NCI-H1930 (cell line): ENCODE results near the gene F5.

ENCODE experiments used
- DNase-seq, 2 experiments: peaks; one replicate each; lab custom pipeline; 2025; lab: John Stamatoyannopoulos, UW

The F5 gene

GRCh38 chr1:169586395-169587255 is at the start of gene F5:
F5 (minus strand) TSS chr1:169586481; CDS start chr1:169586386, 95 bp downstream.
- peak; percentile 26 to 38 for DNase-seq

DNA sequence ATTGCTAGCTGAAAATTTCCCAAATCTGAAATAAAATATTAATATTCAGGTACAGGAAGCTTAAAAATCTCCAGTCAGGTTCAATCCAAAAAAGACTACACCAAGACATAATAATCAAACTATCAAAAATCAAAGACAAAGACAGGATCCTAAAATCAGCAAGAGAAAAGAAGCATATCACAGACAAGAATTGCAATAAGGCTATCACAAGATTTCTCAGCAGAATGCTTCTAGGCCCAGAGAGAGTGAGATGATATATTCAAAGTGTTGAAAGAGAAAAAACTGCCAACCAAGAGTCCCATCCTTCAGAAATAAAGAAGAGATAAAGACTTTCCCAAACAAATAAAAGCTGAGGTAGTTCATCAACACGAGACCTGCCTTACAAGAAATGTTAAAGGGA is 48.6 kb upstream of the F5 start:
- DNase-seq = no peak

DNA sequence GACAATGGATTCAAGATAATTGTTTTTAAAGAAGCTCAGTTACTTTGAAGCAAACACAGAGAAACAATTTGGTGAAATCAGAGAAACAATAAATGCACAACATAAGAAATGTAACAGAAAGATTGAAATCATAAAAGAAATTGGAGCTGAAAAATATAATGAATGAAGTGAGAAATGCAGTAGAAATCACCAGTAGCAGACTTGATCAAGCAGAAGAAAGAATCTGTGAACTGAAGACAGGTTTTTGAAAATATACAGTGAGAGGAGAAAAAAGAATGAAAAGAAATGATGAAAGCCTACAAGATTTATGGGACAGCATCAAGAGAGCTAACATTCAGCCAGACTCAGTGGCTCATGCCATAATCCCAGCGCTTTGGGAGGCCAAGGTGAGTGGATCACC is 47.9 kb upstream of the F5 start:
- no peak for DNase-seq

GRCh38 chr1:169631249-169631648 is 45.0 kb upstream of the F5 start:
- no peak for DNase-seq

DNA sequence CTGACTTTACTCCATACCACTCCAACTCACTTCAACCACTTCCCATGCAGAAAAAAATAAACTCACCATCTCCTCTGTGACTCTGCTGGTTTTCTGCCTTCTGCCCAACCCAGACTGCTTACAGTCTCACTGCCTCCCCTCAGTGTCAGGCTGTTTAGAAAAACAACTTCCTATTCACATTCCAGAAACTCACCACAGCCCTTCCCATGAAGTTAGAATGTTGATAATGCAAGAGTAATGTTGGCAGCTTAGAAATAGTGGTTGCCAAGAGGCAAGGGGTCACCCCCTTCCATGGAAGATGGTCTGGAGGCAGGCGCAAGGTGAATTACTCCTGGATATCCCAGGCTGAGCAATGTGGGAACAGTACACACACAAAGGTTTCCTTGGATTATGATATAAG is 43.7 kb upstream of the F5 start, which contains the start of gene SELP:
TSS of gene SELP (minus strand) at position 119 of the 400 bp plus-strand sequence. CDS start at position 69, 50 bp downstream.
- DNase-seq = no peak

GRCh38 chr1:169624912-169625311 is 38.6 kb upstream of the F5 start:
- DNase-seq = no peak

DNA sequence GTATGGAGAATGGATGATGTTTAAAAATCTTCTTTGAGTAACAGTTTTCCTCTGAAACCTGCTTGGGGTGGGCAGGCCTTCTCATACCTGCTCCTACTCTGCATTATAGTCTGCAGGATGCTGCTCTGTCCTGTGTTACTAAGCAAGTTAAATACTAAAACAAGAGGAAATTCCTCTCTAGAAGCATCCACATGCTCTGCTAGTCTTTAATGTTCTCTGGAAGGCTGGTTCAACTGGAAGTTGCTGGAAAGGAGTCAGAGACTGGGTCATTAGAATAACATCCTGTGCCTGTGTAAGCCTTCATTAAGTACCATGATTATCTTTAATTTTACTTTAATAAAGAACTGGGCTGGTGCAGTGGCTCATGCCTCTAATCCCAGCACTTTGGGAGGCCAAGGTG is 37.8 kb upstream of the F5 start:
- no peak for DNase-seq

DNA sequence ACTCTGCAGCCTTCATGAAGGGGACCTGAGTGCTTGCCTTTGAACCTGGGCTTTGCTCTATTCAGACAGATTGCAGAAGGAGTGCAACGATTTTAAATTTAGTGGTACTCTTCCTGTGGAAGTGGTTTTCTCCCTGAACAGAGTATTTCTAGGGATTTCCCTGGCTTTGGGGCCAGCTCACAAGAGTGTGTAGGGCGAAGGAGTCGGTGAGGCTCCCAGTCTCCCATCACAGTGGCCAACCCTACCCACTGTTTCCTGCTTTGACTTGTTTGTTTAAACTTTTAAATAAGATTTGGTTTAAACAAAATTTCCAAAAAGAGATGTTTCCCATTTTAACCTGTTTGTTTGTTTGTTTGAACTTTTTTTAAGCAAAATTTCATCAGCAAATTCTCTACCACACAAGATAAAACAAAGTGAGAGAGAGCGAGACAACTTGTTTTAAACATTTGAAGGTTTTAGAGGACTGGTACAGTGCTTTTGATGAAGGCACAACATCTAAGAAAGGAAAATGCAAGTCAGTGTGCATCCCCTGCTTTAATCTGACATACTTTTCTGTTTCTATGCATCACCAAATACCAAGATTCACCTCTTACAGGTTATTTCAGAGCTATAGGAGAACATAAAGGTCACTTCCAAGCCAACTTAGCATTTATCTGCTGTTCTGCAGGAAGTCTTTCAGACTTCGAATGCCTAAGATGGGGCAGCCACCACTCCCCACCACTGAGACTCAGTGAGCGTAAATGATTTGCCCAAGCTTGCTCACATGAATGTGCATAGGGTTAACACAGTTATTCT is 37.0 kb upstream of the F5 start:
- DNase-seq = no peak

GRCh38 chr1:169620565-169620964 is 34.3 kb upstream of the F5 start:
- no peak for DNase-seq

- no peak for DNase-seq
These were observed 32.1 kb upstream of the F5 start for GRCh38 chr1:169618367-169618766.

GRCh38 chr1:169615803-169616202 is 29.5 kb upstream of the F5 start:
- DNase-seq = no peak

DNA sequence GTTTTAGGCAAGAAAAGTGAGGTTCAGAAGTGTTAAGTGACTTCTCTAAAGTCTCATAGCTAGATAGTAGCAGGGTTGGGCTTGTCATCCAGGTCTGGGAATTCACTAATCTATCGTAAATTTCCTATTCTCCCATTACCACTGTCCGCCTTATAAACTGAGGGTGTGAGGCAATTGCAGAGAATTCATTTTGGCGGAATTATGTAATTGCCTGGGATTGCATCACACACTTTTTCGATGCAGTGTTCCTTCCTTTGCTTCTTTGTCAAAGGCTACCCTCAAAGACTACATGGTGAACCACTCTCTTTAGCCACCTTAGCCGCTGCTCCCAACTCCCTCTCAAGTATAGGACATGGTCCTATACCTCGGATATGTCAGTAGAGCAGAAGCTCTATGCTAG is 24.6 kb upstream of the F5 start:
- no peak for DNase-seq

DNA sequence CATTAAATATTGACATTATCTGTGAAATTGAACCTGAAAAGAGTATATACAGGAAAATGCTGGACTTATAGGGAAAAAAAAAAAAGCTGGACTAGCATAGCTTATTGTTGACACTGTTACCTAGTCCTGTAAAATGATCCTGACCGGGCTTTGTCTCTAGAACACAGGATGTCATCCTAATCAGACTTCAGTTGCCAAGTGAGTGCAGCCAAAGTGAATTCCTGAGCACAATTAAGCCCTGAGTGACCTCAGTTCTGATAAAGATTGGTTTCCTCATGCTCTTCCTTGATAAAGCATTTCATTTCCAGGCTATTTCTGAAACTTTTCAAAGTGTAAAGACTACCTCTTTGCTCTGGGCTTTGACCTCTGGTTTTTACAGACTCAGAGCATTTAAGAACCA is 23.8 kb upstream of the F5 start:
- DNase-seq = no peak

GRCh38 chr1:169608226-169608625 is 21.9 kb upstream of the F5 start:
- no peak for DNase-seq

DNA sequence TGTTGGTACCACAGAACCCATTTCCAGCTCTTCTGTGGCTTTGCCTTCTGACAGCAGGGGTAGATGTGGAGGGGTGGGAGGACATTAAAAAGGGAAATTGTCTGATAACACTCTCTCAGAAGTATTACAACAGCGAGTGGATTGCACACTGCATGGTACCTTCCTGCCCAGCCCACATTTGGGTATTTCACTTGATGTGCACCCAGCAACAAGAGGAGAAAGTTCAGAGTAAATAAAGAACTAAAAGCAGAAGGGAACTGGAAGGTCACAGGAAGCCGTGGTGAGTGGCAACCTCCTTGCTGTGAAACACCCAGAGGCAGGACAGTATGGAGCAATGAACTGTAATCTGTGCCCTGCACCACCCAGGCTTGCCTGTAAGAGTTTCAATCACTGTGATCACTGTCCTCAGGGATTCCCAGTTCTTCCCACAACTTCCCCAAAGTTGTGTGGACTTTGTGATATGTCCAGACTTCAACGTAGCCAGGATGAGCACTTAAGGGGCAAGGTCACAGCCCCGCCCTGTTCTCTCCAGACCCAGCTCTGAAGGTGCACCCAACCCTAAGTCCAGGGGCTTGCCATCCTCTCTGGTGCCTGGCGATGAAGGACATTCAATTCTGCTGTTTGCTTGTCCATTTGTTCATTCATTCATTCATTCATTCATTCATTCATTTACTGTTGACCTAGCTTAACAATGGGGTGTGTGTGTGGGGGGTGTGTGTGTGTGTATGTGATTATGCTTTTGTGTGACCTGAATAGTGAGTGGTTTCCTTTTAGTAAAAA is 18.7 kb upstream of the F5 start:
- DNase-seq = no peak

DNA sequence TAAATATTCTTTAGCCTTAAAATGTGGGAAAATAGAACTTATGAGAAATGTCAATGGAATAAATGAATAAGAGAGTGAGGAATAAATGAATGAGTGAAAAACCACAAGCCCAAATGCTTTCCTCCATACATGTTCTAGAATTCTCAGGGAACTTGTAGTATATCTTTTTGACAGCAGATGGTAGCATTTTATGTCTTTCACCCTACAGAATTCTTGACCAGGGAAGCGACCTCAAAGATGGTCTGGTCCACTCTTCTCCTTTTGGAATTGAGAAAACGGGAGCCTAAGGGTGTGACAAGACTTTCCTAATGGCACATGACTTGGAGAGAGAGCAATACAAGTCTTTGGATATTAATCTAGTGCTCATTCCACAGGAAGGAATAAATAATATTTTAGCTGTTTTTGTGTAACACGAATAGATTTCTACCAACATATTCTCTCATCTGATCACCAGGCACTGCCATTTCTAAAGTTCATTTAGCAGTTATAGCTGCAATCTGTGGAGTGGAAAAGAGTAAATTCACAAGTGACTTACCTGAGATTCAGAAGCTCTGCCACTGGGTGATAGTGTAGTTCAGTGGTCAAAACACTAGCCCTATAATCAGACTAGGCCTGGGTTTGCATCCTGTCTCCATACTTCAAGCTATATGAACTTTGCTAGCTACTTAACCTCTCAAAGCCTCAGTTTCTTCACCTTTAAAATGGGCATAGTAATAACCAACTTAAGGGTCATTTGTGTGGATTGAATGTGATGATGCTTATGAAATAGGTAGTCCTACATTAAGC is 15.0 kb upstream of the F5 start:
- peak in 1 of 2 experiments; percentile 5 for DNase-seq

DNA sequence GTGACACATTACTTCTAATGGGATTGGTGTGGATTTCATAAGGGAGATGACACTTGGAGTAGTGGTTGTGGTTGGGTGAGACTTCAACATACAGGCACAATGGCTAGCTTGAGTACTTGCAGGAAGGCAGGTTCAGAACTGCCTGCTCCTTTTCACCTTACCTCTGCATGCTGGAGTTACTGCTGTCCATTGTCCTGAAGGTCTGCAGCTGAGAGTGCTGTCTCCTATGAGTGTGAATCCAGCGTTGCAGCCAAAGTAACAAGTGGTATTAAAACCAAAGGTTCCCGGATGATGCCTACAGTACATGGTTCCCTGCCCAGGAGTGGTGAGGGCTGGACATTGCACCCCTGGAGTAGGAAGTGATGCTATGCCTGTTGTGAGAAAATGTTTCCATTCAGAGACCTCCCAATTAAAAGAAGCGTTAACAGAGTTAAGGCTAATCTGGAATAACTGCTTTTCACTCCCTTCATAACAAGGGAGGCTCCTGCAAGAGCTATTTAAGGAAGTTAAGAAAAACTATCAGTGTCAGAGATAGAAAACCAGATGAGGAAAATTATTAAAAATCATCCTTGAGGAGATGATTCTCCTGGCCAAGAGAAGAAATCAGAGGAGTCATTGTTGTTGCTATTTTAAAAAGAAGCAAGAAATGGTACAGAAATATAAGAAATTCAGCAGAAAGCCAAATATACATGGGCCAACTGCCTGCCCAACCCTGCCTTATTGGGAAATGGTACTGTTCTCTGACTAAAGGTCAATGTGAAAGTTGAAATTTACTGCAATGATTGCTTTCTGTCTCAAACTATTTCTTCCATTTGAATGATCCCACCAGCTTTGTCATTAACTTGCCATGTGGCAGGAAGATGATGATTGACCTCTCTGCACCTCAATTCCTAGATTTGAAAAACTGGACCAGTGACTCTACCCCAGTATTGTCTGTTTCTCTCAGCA is 9.8 kb upstream of the F5 start:
- DNase-seq = no peak

GRCh38 chr1:169594391-169594790 is 8.1 kb upstream of the F5 start:
- no peak for DNase-seq

GRCh38 chr1:169590932-169591331 is 4.7 kb upstream of the F5 start:
- no peak for DNase-seq

- no peak for DNase-seq
These were observed 2.7 kb upstream of the F5 start for GRCh38 chr1:169588785-169589485.
